K562 (cell line): Measurements from ENCODE around the gene SRCAP. TPM values are rescaled to one million over a fixed set of nuclear protein-coding genes. Genes with fewer than 3 reads are reported as not detected.

Source experiments
- ATAC-seq: fragments of 200-7000 bp; cut with Tn5 transposase; 3 replicates; pipeline ENCODE4 v1.9.1; 2020; ENCODE audit warnings: moderate library complexity
- BruUV-seq: library from RNA; stranded (reverse); fragments of 400-500 nt; replicated peaks from 2 replicates; lab custom pipeline; 2021; lab: Mats Ljungman, UMichigan
- CTCF ChIA-PET: fragments of 300-600 bp; formaldehyde crosslinking; extraction: SDS; loops from one replicate; lab custom pipeline; 2021; ENCODE audit warnings: low intra/inter-chr PET ratio; lab: Yijun Ruan, JAX
- POLR2A ChIA-PET: fragments of 300-600, 350-650 bp; sonication (Branson Sonifier 250); formaldehyde crosslinking; extraction: SDS; loops from one replicate; lab custom pipeline; 2021; ENCODE audit warnings: antibody characterized with exemption, inconsistent platforms; lab: Yijun Ruan, JAX
- DNase-seq, 4 experiments: peaks; one replicate each; pipeline versions ENCODE4 v3.0.0 to v3.0.0-alpha.2; 2011 to 2018; ENCODE audit warnings: low spot score in 3 of 4, mixed read lengths in 3 of 4; ENCODE audit errors: extremely low read depth in 1 of 4
- FAIRE-seq: peaks from 2 replicates; lab custom pipeline; 2011; peaks lifted over from hg19 to GRCh38; lab: Jason Lieb, UNC
- H2AFZ ChIP-seq: 2 replicates; pipeline ENCODE4 v1.6.0; 2011; ENCODE audit warnings: low read depth, low read length, control low read depth, inconsistent platforms
- H3K27ac ChIP-seq: fragments of 200-600 bp; 3 replicates; pipeline ENCODE4 v1.8.0; 2011; ENCODE audit warnings: low read depth, mild to moderate bottlenecking, control low read depth, inconsistent platforms, low read length, moderate library complexity, mixed read lengths; ENCODE audit errors: extremely low read depth
- H3K27me3 ChIP-seq, 2 experiments: fragments of 300-600 bp in 1 of 2; 2 replicates in 1 of 2; 3 replicates in 1 of 2; pipeline versions ENCODE4 v1.6.0 to v1.8.0; 2011; ENCODE audit warnings: inconsistent platforms in 2 of 2, low read length in 2 of 2, mild to moderate bottlenecking in 1 of 2, mixed read lengths in 1 of 2, moderate library complexity in 1 of 2; ENCODE audit not compliant: control insufficient read depth in 2 of 2, insufficient read depth in 2 of 2
- H3K36me3 ChIP-seq: fragments of 300-600 bp; 3 replicates; pipeline ENCODE4 v1.8.0; 2011; ENCODE audit warnings: mild to moderate bottlenecking, low read length, inconsistent platforms; ENCODE audit not compliant: control insufficient read depth, insufficient read depth
- H3K4me1 ChIP-seq, 2 experiments: fragments of 200-600 bp in 1 of 2; replicated peaks in 1 of 2; 2 replicates in 1 of 2; 3 replicates in 1 of 2; pipeline versions ENCODE4 v1.5.1 to v1.8.0; 2011; ENCODE audit warnings: inconsistent platforms in 2 of 2, low read length in 2 of 2, mild to moderate bottlenecking in 1 of 2, mixed read lengths in 1 of 2, moderate library complexity in 1 of 2; ENCODE audit not compliant: control insufficient read depth in 2 of 2, insufficient read depth in 2 of 2
- H3K4me2 ChIP-seq: 2 replicates; pipeline ENCODE4 v1.6.1; 2011; ENCODE audit warnings: low read length, control low read depth, inconsistent platforms, mixed read lengths; ENCODE audit not compliant: insufficient read depth
- H3K4me3 ChIP-seq: fragments of 200-600 bp; sonication (generic), shearing (Covaris generic); 2 replicates; pipeline ENCODE4 v1.5.1; 2016; ENCODE audit warnings: control low read depth, inconsistent platforms
- H3K79me2 ChIP-seq: fragments of 200-600 bp; 3 replicates; pipeline ENCODE4 v1.8.0; 2011; ENCODE audit warnings: low read length, inconsistent platforms; ENCODE audit not compliant: control insufficient read depth, insufficient read depth
- H3K9ac ChIP-seq, 2 experiments: 2 replicates each; pipeline versions ENCODE4 v1.6.0 to v1.6.1; 2011; ENCODE audit warnings: low read depth in 2 of 2, low read length in 2 of 2, control low read depth in 1 of 2, inconsistent platforms in 1 of 2, mild to moderate bottlenecking in 1 of 2, mixed read lengths in 1 of 2; ENCODE audit not compliant: insufficient read depth in 1 of 2
- H3K9me1 ChIP-seq: one replicate; pipeline ENCODE4 v1.6.0; 2011; ENCODE audit warnings: inconsistent platforms, mild to moderate bottlenecking, low read length, moderate library complexity; ENCODE audit not compliant: control insufficient read depth, insufficient read depth
- H3K9me3 ChIP-seq: replicated peaks from 2 replicates; pipeline ENCODE4 v1.5.1; 2011; ENCODE audit warnings: low read depth, low read length, inconsistent platforms; ENCODE audit not compliant: control insufficient read depth, insufficient read depth
- H4K20me1 ChIP-seq: replicated peaks from 2 replicates; pipeline ENCODE4 v1.6.1; 2011; ENCODE audit warnings: low read length, inconsistent platforms, mixed read lengths; ENCODE audit not compliant: control insufficient read depth, insufficient read depth
- CBX8 ChIP-seq: fragments of 200-600 bp; sonication (generic); IDR thresholded peaks from 2 replicates; pipeline ENCODE4 v1.6.1; 2012; ENCODE audit warnings: borderline replicate concordance, mixed run types, low read depth, mild to moderate bottlenecking, moderate library complexity, mixed read lengths, low read length, control low read depth, inconsistent platforms; ENCODE audit not compliant: poor library complexity, severe bottlenecking; ENCODE audit errors: extremely low read depth
- COPS2 ChIP-seq: fragments of 450-650 bp; conservative IDR thresholded peaks from 2 replicates; pipeline ENCODE4 v1.6.1; 2016; ENCODE audit warnings: mild to moderate bottlenecking, moderate library complexity
- CREM ChIP-seq: IDR thresholded peaks from 2 replicates; pipeline ENCODE4 v1.6.1; 2014; ENCODE audit warnings: antibody characterized with exemption, low read depth
- CTBP1 ChIP-seq: fragments of 450-650 bp; IDR thresholded peaks from 2 replicates; pipeline ENCODE4 v1.6.1; 2016; ENCODE audit warnings: borderline replicate concordance
- HLTF ChIP-seq: fragments of 450-650 bp; IDR thresholded peaks from 2 replicates; pipeline ENCODE4 v1.6.1; 2016
- NR2F6 ChIP-seq: fragments of 450-650 bp; formaldehyde crosslinking; IDR thresholded peaks from 2 replicates; pipeline ENCODE4 v1.4.0; 2020; ENCODE audit warnings: mild to moderate bottlenecking
- PML ChIP-seq: IDR thresholded peaks from 2 replicates; pipeline ENCODE4 v1.6.1; 2012; ENCODE audit warnings: low read length, inconsistent platforms
- SRF ChIP-seq, 2 experiments: fragments of 250-450, 450-650 bp in 1 of 2; sonication (Bioruptor Pico) in 1 of 2; sonication (generic) in 1 of 2; formaldehyde crosslinking; IDR thresholded peaks; 2 replicates each; pipeline versions ENCODE4 v1.5.0 to v1.5.1; 2020 to 2022; ENCODE audit warnings: mild to moderate bottlenecking in 1 of 2, missing genetic modification reagents in 1 of 2
- YY1 ChIP-seq, 3 experiments: IDR thresholded peaks; 2 replicates each; pipeline ENCODE4 v1.6.1; 2011; ENCODE audit warnings: low read length in 2 of 3, mild to moderate bottlenecking in 2 of 3, moderate library complexity in 2 of 3, borderline replicate concordance in 1 of 3, control low read depth in 1 of 3, low read depth in 1 of 3; ENCODE audit not compliant: insufficient read depth in 3 of 3, insufficient replicate concordance in 2 of 3, control insufficient read depth in 1 of 3, insufficient read length in 1 of 3; ENCODE audit errors: extremely low read depth in 1 of 3
- ZFX ChIP-seq: sonication (generic); formaldehyde crosslinking; IDR thresholded peaks from 2 replicates; pipeline ENCODE4 v1.8.0; 2022; ENCODE audit warnings: mild to moderate bottlenecking, missing genetic modification reagents, moderate library complexity
- ZSCAN29 ChIP-seq: fragments of 450-650 bp; IDR thresholded peaks from 2 replicates; pipeline ENCODE4 v1.6.1; 2017
- WGBS: fragments of 100-300 bp; shearing (Covaris generic); methylation state at CpG from one replicate; pipeline ENCODE4 v1.1.6; 2016; ENCODE audit warnings: low coverage, mixed read lengths; ENCODE audit not compliant: insufficient coverage; ENCODE audit errors: missing lambda C conversion rate; 5-methylcytosine and 5-hydroxymethylcytosine counted together
- in situ Hi-C: fragments of 300-500 bp; cut with MboI; formaldehyde crosslinking; loops from 4 replicates; pipeline ENCODE4 v1.15.0; 2018; ENCODE audit warnings: inconsistent platforms, mixed read lengths
- intact Hi-C: fragments of 100-400 bp; cut with micrococcal nuclease; formaldehyde crosslinking; loops from 2 replicates; pipeline ENCODE4 v1.14.2; 2022
- polyA plus RNA-seq, 8 experiments: library from polyadenylated mRNA; depleted of rRNA in 4 of 8; stranded (reverse) in 5 of 8; unstranded in 3 of 8; fragments of >200 nt; fragmentation: Nextera tagmentation in 2 of 8; fragmentation: Illumina TruSeq in 1 of 8; extraction: Ambion mirVana in 2 of 8; extraction: Trizol in 1 of 8; gene quantifications; 2 replicates each; pipeline versions ENCODE4 v1.2.1 to v1.2.3, GENCODE V29; 2011 to 2014; ENCODE audit warnings: inconsistent platforms in 1 of 8, missing spikeins in 1 of 8
- total RNA-seq, 7 experiments: library from RNA; depleted of rRNA in 6 of 7; stranded (reverse); fragments of >200 nt in 6 of 7; fragmentation: Illumina TruSeq in 2 of 7; extraction: Trizol in 2 of 7; gene quantifications; 2 replicates each; pipeline versions ENCODE4 v1.2.1 to v1.2.3, GENCODE V29; 2011 to 2021; ENCODE audit warnings: low replicate concordance in 1 of 7

The SRCAP gene
- total and polyA plus RNA-seq, 9 of the 15 experiments (the other 6 are each of a cell fraction or from before 2014, with no cell fraction given) = 0.21 to 62.6 (median 5.8) TPM

- Histone ChIP-seq H3K9me1 (no peaks in the 10 kb centered on the region), H3K36me3 (peaks cover 50% of the 10 kb centered on the region), H3K4me2 (peak overlapping the region; percentile 95), H4K20me1 (0 out of 2 replicates have a peak, but pooled peaks cover 7% of the 10 kb centered on the region), H3K79me2 (peaks cover 48% of the 10 kb centered on the region), H3K27me3 (no peaks in the 10 kb centered on the region), H3K27ac (peak overlapping the region; percentile 100), H3K4me1 (peaks cover 22 to 27% of the 10 kb centered on the region in 2 experiments), H2AFZ (0 out of 2 replicates have a peak overlapping the region, but pooled peaks have one; percentile 82), H3K9me3 (no peaks in the 10 kb centered on the region), H3K4me3 (peak overlapping the region; percentile 82), H3K9ac (peak overlapping the region; percentile 99 to 100)
- DNase-seq (peak in 1 of 4 experiments; percentile 49), FAIRE-seq (no peak), ATAC-seq (no peak)
- CTCF ChIA-PET = no interaction called here
- TF ChIP-seq SRF (CRISPR knock-in tag; IDR thresholded peaks at IDR 0.05) (no peak), ZFX (0 out of 2 replicates have a peak, but pooled peaks have one; percentile 3), NR2F6 (CRISPR knock-in tag) (no peak), YY1 (IDR thresholded peaks at IDR 0.05; ENCODE audit: borderline replicate concordance in 1 of 3, control insufficient read depth in 1 of 3, extremely low read depth in 1 of 3, insufficient read depth in 3 of 3, insufficient read length in 1 of 3, insufficient replicate concordance in 2 of 3, low read depth in 1 of 3, low read length in 2 of 3) (peak in 1 of 3 experiments; percentile 42), HLTF (no peak), CREM (no peak), CBX8 (no peak), COPS2 (no peak), ZSCAN29 (0 out of 2 replicates have a peak, but pooled peaks have one; percentile 32), PML (no peak), CTBP1 (no peak)
- POLR2A ChIA-PET = interaction anchor here (0.6 to 1.6 kb wide), 4 partner anchors 9 to 71 kb away, joined by 3 to 7 read pairs (median 4); no protein-coding TSS in a partner anchor
- BruUV-seq = no TSS peak
- WGBS = 2% methylated on average over 8 of the region's 8 CpGs
- in situ Hi-C loops = no loop called here
- intact Hi-C loops = loop anchor here (2.0 to 10.0 kb wide), 3 partner anchors 41 to 165 kb away; partner anchors contain the start of genes FBRS and ZNF747
Measured at GRCh38 chr16:30699615-30700099, 686 bp downstream of the SRCAP start.
